Amniotic stem cell (primary cell): ENCODE measurements around the gene CFAP61.
"Not testable (repeated sequence)": the region's sequence is repeated elsewhere in the genome, so short reads cannot be mapped to it uniquely, and the experiment has no call there.

ENCODE experiments used
- DNase-seq: peaks from one replicate; lab custom pipeline; 2025; lab: John Stamatoyannopoulos, UW

CFAP61 gene

DNA sequence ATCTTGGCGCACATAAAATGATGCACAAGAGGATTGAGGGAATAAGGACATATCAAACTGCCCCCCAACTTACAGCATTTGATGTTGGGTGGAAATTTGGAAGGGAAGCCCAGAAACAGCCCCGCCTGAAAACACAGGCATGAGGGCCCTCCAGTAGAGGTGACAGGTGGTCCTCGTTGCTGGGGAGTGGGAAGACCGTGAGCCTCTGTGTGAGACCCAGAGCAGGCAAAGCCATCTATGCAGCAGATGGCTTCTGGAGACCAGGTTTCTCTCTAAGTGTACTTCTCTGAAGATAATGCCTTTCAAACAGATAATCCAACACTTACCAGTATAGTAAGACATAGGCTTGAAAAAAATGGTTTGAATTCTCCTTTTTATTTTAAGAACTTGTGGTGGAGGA, 183.3 kb downstream of the CFAP61 start:
- DNase-seq: no peak

DNA sequence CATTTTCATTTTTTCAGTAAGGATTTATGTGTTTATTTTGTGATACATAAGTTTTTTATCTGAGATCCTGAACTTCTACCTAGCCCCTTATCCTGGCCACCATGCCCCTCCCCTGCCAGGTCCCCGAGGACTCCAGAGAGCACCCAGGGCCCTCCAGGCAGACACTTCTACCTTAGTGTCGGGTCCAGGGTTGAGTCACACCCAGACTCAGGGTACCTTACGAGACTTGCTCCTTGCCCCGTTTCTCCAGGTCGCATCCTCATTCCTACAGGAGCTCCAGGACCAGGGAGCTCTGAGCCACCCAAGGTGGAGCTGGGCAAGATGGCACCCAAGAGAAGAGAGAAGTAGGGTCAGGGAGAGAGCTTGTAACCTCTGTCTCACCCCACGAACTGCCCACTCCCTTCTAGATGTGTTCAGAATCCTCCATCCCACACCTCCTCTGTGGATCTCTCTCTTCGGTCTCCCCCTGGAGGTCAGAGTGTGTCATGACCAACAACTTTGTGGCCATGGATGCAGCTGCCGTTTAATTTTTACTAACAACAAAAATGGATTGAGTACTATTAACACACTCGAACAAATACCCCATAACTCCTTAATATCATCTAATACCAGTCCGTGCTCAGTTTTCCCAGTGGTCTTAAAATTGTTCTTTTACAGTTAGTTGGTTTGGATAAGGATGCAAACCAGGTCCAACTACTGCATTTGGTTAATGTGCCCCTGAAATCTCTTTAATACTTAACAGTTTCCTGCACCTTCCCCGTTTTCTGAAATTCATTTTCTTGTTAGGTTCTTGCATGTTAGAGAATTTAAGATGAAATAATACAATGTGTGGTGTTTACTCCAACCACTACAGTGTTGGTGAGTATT, 185.0 kb downstream of the CFAP61 start:
- DNase-seq: no peak

DNA sequence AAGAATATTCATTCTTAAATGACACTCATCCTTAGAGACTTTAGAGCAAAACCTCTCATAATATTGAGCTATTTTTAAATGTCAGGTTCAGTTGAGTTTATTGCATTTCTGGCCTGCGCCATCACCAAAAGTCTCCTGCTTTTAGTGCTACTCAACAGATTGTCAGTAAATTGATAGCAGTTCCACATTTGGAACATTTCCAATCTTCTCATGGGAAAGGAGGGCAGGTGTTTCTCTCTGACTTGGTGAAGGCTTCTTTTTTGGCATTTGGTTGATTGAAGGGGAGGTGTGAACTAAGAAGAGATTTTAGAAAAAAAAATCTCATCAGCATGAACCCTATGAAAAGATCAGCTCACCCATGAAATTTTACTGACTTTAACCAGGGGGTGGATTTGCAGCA, 189.6 kb downstream of the CFAP61 start:
- no peak for DNase-seq

DNA sequence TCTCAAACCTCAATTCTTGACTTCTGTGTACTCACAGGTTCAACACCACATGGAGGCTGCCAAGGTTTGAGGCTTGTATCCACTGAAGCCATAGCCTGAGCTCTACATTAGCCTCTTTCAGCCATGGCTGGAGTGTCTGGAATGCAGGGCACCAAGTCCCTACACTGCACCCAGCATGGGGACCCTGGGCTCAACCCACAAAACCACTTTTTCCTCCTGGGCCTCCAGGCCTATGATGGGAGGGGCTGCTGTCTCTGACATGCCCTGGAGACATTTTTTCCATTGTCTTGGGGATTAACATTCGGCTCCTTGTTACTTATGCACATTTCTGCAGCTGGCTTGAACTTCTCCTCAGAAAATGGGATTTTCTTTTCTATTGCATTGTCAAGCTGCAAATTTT, 192.1 kb downstream of the CFAP61 start:
- DNase-seq: not testable (repeated sequence)

DNA sequence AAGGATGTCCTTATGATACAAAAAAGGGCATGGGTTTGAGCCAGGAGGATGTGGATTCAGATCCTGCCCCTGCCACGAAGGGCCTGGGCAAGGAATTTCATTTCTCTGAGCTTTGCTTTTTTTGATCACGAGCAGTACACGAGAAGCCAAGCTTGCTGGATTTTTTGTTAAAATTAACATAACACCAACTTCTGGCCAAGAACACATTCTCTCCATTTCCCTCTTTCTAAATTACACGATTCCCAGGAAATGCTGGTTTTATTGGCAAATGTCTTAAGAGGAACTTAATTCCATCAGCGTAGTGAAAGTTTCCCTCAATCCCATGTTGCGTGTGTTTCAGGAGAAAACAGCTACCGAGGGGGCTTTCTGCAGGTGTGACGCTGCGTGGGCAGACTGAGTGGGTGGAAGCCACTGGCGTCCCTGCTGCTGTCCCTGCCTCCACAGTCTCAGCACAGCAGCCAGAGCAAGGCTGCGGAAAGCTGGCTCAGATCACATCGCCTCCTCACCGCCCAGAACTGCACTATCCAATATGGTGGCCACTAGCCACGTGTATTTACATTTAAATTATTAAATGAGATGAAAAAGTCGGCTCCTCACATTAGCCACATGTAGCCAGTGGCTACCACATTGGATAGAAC, 194.8 kb downstream of the CFAP61 start:
- no peak for DNase-seq

DNA sequence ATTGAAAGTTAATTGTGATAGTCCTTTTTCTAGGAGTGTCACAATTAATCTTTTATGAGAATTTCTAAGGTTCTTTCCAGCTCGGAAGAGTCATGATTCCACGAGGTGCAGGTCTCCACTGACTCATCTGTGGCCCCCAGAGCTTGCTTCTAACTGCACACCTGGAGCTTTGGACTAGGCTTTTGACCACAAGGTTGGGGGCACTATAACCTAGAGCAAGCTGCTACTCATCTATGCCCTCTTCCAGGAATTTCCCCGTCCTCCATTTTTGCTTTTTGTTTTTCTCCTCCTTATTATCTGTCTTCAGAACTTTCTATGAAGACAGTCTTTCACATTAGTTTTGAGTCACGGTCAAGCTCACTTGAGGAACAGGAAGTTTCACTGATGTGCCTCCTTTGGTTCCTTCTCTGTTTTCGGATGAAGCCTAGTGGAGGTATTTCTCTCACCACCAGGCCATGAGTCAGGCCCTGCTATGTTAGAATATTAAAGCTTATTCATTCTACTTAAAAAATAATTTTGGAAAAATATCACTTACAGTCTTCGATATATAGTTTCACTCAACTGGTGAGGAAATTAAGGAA, 196.4 kb downstream of the CFAP61 start:
- DNase-seq: no peak

DNA sequence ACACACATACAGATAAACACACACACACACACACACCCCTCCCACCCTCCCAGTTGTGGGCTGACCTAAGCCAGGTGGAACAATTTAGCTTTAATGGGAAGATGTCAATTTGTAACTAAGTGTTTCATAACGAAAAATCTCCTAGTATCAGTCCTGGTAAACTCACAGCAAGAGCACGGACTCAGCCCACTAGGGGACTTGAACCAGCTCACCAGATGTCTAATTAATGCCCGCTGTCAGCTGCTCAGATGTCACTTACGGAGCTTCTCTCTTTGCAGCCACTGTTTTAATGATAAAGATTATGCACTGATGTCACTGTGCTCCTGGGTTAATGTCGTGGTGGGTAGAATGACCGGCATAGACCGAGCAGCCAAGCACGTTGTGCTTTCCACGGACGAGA, 199.0 kb downstream of the CFAP61 start:
- DNase-seq: no peak

DNA sequence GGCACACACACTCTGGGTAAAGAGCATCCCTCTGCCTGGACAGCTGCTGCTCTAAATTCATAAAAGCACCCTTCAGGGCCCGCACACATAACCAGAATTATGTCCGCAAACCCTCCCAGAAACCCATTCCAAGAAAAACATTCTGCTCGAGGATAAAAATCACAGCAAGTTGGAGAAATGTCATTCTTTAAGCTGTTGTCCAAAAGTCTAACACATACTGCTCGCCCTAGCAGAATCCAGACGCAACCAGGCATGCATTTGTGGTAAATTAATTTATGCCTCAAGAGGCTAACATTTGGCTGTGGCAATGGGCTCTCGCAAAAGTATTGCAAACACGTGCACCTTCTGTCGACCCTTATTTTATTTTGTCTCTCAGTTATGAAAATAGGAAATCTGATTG, 199.5 kb downstream of the CFAP61 start:
- no peak for DNase-seq

DNA sequence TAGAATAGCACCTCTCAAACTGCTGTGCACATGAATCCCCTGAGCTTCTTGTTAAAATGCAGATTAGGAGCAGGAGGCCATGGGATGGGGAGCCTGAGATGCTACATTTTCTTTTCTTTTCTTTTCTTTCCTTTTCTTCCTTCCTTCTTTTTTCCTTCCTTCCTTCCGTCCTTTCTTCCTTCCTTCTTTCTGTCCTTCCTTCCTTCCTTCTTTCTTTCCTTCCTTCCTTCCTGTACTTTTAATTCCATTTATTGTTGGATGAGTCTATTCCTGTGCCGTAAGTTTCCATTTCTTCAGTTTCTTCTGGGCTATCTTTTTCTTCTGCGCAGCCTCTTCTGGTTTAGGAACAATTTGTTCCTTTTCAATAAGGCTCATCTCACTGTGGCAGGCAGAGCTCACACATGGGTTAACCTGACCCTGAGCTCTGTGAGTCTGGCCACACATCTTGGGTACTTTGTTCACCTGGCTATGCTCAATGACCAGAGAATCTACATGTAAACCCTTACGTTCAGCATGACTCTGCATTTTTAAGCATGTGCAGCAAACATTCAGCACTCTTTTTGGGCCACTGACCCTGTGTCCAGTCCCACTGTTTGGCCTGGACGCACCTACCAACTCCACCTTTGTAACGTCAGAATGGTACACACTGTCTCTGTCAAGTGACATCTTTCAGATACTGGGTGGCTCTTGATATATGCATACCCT, 200.9 kb downstream of the CFAP61 start:
- no peak for DNase-seq

DNA sequence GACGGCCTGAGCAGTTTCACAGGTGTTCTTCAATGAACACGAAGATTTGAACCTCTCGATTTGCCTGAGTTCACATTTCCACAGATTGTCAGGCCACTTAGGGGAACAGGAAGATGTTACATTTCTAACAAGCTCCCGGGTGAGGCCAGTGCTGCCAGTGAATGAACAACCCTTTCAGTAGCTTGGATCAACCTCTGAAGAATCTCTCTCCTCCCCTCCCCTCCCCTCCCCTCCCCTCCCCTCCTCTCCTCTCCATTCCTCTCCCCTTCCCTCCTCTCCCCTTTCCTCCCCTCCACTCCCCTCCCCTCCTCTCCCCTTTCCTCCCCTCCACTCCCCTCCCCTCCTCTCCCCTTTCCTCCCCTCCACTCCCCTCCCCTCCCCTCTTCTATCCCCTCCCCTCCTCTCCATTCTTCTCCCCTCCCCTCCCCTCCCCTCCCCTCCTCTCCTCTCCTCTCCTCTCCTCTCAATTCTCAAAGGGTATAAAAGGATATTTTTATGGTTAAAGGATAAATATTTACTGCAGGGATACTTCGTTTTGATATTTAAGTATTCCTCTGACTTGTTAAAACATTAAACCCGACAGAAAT, 201.5 kb downstream of the CFAP61 start:
- no peak for DNase-seq

DNA sequence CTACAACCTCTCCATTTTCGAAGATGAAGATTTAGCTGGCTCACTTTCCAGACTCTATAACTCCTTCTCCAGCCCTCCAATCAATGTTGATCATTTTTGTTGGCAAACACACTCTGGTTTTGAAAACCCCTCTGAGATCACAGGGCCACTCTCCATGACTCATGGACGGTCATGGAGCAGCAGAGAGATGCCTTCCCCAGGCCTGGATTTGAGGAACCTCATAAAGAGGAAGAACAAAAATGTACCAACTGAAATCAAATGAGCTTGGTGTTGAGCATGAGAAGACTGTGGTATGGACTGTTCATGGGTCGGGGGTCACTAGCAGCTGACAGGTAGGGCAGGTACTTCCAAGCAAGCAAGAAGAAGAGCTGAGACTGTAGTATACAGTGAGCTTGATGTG, 202.8 kb downstream of the CFAP61 start:
- no peak for DNase-seq

DNA sequence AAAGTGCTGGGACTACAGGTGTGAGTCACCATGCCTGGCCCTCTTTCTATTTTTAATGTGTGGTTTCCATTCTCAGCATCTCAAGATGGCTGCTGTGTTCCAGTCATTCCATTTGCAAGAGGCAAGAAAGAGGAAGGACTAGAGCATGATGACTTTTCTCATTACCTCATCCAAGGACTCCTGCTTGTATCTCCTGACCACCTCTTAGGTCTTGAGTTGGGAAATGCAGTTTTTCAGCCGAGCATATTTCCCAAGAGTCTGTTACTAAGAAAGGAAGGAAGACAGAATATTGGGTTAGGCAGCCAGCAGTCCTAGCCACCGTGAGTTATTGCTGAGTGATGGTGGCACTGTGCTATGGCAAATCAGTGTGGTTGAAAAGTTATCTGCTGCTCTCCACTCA, 207.2 kb downstream of the CFAP61 start:
- no peak for DNase-seq

DNA sequence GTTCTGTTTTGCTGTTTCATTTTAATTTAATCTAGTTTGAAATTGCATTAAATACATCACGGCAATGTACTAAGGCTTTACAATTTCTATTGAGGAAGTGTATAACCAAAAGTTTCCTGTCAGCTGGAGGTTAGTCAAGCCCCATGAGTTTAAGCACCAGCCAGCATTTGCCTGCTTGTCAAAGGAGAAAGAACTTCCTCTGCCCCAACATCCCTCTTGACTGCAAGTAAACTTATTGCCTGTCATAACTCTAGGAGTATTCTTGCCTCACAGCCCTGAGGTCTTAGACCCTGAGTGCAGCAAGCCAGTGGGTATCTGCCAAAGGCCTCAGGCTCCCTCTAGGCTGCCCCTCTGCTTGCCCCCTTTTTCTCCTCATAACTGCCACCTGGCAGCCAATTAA, 208.8 kb downstream of the CFAP61 start:
- no peak for DNase-seq

DNA sequence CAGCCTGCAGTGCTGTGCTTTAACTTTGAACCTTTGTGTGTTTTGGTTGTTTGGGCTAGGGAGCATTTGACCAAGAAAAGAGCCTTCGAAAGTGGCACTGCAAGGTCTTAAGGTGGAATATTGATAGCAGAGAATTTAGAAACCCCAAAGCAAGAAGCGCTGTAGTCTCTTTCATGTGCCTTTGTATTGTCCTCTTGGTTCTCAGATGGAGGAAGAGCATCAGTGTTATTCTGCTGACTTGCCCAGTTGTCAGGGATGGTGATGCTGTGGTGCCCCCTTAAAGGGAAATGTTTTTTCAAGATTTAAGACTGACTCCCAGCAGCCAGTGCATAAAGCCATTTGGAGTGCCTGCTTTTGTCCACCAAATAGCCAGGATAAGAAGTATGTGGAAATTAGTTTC, 212.9 kb downstream of the CFAP61 start:
- DNase-seq: no peak

DNA sequence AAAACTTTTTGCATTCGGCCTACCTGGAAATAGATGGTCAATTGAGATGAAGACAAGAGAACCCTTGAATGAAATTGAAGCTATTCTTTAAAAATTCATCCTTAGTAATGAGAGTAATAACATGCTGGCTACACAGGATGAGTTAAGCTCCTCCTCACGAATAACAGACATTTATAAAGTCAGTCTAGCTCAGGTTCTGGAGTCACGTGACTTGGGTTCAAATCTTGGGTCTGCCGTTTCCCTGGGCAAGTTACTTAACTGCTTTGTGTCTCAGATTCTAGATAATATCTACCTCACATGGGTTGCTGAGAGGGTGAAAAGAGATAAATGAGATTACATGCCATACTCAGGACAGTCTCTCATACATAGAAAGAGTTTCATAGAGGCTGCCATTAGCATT, 214.2 kb downstream of the CFAP61 start:
- DNase-seq: no peak

DNA sequence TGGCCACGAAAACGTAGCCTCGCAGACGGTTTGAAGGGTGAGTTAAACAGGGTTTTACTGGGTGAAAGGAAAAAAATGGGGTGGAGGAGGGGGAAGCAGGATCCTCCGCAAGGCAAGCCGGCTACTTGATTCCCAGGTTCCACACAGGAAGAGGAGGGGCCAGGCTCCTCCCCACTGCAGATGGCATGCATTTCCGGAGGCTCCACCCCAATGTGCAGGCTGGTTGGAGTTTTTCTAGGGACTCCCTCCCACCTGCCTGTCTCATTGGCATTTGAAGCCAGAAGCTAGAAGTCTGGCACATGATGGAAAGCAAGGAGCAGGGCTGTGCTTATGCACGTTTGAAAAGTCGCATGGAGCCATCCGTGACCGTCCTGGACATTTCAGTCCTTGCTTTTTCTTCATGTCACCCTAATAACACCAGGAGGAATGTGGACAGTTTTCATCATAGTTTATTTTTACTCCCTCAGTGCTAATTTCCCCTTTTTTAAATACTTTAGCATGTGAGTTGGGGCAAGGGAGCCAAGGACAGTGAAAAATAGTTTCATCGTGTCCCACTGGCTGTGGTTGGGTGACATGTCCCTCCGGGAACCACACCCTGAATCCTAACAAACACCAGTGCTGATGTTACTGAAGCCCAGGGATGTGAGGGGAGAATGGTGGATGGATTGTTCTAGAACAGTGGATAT, 215.5 kb downstream of the CFAP61 start:
- no peak for DNase-seq

DNA sequence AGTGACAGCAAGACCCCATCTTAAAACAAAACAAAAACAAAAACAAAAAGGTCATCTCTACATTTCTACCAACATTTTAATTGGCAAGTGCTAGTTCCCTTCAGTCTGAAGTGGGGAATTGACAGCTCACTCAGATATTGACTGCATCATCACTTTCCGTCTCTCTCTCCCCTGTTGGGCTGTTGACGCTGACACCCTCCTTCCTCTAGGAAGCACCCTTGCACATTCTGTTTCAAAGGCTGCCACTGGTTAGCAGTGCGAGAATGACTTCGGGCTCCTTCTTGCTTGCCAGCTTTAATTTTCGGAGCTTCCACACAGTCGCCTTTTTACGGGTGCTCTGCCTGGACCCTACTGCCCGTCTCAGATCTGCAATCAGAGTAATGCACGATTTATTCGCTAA, 218.9 kb downstream of the CFAP61 start:
- DNase-seq: no peak

DNA sequence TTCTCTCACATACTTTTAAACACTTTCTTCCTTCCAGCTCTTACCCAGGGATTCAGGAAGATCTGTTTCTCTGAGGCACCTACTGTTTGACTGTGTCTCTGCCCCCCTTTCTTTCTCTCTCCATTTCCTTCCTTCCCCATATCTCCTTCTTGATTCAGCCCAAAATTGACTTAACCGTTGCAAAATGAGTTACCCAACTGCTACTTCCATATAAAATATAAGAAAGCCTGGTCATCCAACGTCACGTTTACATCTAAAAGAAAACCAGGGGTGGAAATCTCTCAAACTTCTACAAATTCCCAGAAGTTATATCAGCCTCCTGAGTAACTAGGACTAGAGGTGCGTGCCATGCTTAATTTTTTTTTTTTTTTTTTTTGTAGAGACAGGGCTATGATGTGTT, 220.4 kb downstream of the CFAP61 start:
- DNase-seq: no peak

DNA sequence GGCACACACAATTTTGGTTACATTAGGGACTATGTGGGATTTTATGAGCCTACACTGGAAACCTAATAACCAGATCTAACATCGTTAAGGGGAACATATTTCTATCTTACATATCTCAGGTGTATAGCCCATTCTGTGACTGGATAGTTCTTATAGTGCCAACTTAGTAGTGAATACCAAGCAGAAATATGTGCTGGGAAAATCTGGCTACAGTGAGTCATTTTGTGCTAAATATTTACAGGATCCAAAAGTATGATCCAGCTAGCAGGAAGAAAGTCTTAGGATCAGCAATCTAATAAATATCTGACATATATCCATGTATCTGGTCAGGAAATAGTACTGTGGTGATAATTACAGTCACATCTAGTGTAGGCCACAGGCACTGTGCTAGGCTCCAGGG, 221.0 kb downstream of the CFAP61 start:
- DNase-seq: no peak

DNA sequence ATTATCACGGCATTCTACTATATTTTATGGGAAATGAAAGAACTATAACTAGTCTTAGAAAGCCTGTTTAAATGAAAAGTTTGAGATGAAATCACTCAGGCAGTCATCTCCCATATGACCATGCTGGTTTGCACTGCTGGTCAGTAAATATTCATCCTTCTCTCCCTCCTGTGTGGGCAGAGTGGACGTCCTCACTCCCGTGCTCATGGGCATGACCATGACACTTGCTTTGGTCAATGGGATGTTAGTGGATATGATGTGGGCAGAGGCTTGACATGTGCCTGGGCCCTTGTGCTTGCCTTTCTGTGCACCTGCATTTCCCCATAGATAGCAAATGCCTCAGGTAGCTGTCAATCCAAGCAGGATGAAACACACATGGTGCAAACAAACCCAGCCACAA, 222.5 kb downstream of the CFAP61 start:
- no peak for DNase-seq

DNA sequence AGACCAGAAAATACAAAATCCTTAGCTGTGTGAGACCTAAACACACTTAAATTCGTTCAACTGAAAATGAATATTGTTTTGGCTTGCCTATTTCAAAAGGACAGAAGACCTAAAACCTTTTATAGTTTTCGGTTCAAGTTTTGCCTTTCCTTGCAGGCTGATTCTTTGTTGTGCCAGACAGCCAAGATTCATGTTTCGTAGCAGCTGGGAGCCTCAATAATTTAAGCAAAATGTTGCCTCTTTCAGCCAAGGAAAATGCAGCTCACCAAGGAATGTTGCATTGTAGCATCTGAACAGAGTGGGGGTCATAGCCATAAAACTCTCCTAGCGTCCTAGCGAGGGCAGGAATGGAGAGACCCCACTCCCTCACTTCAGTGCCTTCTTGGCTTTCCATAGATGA, 223.3 kb downstream of the CFAP61 start:
- DNase-seq: no peak
